GM19463 (cell line): ENCODE measurements around the gene INPP5A.
"Not testable (repeated sequence)": the region's sequence is repeated elsewhere in the genome, so short reads cannot be mapped to it uniquely, and the experiment has no call there.

ENCODE experiments used
- ATAC-seq: cut with Tn5 transposase; IDR thresholded peaks from one replicate; pipeline ENCODE4 v1.9.1; 2021; ENCODE audit warnings: mild to moderate bottlenecking, moderate library complexity; ENCODE audit not compliant: unreplicated experiment

Gene INPP5A

GRCh38 chr10:132699411-132700155, 162.0 kb downstream of the INPP5A start:
- ATAC-seq = no peak

DNA sequence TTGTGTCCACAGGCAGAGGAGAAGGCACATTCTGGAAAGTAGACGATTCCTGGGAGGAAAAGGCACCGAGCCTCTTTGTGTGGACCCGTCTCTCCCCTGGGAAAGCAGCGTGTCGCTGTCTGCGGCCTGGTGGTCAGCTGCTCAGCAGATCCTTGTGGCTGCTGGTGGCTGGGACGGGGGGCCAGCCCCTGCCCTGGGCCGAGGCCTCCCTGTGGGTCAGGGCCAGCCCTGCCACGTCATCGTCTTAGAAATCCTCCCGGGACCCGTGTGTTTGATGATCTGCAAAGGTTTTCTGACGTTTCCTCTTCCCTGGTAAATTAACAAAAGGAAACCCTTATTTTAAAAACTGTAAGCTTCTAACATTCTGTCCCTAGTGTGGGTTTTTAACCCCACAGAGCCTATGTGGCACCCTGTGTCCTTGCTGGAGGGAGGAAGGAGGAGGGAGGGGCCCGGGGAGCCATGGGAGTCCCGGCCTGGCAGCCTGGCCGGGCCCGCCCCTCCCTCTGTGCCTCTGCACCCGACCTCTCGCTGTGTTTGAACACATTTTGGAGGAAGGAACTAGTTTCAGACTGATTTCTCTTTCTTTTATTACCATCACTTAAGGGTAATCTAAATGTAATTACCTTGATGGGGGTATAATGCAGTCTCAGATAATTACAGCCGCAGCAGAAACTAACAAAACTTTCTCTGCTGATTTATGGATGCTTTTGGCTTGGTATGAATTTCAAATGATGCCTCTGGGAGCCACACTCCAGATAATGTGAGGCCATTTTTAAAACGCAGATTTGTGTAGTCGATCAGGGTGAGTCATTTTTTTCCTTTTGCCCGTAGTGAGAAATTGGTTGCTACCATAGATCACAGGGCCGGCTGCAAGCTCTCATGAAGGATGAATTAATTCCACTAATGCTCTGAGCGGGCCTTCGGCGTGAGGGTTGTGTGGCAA, 162.8 kb downstream of the INPP5A start:
- ATAC-seq = no peak

DNA sequence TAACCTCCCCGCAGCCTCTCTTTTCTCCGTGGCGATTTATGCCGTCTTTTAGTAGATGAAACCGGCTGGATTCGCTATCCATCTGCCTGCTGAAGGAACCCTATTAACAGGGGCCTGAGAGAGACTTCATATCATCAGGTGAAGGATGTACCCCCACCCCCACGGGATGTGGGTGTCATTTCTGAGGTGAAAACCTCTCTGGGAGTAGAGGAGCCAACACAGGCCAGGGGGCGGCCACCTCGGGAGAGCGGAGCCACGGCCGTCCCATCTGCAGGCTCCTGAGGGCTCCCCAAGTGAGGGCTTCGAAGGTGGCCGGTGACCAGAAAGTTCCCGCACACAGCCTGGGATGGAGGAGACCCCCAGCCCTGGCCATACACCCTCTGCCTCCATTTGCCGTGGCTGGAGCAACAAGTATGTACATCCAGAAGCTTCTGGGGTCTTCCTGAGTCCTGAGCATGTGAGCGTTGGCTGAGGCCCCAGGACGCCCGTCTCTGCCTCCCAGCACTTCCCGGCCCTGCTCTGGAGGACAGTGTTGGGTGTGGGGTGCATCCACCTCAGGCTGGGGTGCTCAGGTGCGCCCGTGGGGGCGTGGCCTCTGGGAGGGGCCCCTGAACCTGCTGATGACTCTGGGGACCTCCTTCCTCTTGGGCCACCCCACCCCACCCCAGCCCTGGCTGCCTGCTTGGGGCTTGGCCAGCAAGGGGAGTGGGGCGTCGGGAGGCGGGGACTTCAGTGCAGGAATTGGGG, 163.7 kb downstream of the INPP5A start:
- no peak for ATAC-seq

- no peak for ATAC-seq
These were observed 164.2 kb downstream of the INPP5A start for GRCh38 chr10:132701846-132702190.

GRCh38 chr10:132702601-132703418, 165.2 kb downstream of the INPP5A start:
- no peak for ATAC-seq

DNA sequence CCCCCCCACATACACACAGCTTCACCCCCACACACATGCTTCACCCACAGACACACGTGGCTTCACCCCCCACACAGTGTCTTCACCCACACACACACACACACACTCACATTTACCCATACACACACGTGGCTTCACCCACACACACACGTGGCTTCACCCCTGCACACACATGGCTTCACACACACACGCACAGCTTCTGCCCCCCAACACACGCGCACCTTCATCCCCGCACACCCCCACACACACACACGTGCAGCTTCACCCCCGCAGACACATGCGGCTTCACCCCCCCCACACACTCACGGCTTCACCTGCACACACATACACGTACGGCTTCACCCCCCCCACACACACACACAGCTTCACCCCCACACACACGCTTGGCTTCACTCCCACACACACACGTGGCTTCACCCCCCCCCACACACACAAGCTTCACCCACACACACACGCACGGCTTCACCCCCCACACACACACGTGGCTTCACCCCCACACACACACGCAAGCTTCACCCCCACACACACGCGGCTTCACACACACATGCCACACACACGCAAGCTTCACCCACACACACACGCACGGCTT, 165.9 kb downstream of the INPP5A start:
- no peak for ATAC-seq

DNA sequence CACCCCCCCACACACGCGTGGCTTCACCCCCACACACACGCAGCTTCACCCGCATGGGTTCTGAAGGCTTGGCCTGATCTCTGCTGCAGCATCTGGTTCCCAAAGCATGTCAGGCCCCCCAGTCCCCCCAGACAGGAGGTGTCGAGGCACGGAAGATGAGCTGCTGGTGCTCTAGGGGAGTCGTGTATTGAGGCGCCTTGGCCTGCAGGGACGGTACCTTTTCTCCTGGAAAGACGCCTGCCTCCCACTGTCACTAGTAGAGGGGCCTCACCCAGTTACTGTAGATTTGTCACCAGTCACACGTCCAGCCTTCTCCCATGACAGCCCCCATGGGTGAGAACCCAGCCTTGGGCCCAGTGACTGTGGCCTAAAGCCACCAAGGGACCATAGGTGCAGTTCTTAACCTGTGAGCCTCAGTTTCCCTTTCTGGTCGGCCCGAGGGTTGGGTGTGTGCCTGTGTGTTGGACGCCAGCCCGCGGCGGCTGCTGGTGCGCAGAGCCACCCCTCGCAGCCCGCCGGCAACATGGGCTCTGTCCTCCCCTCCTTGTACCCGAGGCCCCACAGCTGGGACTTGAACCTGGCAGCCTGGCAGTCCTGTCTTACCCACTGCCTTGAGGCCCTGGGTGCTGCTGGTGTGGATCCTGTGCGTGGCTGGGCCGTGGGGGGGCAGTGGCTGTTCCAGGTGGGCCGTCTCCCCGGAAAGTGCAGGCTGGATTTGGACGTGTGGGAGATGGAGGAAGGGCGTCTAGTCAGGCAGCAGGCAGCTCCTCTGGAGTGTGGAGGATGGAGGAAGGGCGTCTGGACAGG, 166.6 kb downstream of the INPP5A start:
- no peak for ATAC-seq

- not testable (repeated sequence) for ATAC-seq
These were observed 167.2 kb downstream of the INPP5A start for GRCh38 chr10:132704815-132705064.

DNA sequence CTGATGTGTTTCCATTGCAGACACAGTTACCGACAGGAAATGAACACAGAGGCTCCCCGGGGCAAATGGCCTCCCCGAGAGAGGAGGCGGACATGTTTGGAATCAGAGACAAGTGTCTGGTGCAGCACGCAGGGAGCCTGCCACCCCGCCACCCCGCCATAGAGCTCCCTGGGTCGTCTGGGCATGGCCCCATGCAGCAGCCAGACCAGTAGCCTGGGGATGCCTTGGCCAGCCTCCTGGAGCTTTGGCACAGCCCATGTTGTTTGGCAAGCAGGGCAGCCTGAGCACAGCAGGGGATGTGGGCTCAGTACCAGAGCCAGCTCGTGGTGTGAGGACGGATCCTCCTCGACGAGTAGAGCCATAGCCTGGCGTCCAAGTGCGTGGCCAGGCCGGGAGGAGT, 167.6 kb downstream of the INPP5A start:
- ATAC-seq = no peak

DNA sequence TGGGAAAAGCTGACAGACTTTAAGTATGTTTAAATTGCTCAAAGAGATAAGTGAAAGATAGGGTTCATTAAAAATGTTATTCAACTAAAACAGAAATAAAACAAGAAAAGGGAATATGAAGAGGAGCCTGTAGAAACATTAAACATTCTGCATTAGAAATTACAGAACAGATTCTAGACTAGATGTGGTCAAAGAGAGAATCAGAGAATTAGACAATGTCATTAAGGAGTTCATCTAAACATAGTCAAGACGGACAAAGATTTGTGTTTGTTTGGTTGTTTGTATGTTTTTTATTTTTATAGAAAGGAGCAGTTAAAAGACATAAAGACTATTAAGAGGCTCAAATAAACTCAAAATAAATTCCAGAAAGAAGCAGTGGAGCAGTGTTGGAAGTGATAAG, 168.4 kb downstream of the INPP5A start:
- ATAC-seq = no peak

GRCh38 chr10:132706701-132707100, 169.1 kb downstream of the INPP5A start:
- no peak for ATAC-seq

DNA sequence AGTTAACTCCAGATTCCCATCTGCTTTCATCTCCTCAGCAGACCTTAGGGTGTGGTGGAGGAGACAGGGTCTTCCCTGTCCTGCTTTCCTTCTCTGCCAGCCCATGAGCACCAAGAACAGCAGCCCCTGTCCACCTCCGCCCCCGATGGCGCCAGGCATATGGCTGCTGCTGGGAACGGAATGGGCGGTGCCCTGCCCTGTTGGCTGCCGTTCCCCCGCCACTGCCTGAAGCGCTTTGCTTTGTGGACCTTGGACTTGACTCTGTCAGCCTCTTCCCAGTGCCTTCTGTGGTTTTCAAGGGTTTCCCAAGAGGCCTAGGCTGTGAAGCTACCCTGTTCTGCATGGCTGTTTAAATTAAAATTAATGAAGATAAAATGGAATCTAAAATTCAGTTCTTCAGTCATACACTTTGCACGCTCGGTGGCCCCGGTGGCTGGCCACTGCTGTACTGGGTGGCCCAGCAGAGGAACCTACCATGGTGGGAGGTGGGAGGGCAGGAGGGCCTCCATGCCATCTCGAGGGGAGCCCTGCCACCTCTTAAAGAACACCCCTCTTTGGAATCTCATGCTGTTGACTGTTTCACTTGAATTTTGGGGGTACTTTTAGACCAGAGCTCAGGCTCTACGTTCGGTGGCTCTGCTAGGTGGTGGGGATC, 169.7 kb downstream of the INPP5A start:
- no peak for ATAC-seq

- no peak for ATAC-seq
These were observed 170.2 kb downstream of the INPP5A start for GRCh38 chr10:132707776-132708171.

DNA sequence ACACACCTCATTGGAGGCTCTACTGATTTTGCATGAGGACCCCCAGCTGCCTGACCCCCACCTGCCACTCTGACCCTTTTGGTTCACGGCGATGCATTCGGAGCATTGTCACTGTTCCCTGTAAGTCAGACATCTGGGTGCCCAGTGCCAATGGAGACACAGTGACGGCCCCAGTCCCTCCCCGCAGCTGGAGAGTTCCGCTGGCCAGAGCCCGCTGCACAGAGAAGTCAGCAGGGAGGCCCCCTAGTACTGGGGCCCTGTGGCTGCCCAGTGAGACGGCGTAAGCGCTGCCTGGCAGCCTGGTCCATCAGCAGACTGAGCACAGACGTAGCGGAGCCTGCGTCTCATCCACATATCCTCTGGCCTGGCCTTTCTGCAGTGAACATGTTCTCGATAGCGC, 170.9 kb downstream of the INPP5A start:
- ATAC-seq = no peak

GRCh38 chr10:132708936-132709335, 171.3 kb downstream of the INPP5A start:
- ATAC-seq = no peak

DNA sequence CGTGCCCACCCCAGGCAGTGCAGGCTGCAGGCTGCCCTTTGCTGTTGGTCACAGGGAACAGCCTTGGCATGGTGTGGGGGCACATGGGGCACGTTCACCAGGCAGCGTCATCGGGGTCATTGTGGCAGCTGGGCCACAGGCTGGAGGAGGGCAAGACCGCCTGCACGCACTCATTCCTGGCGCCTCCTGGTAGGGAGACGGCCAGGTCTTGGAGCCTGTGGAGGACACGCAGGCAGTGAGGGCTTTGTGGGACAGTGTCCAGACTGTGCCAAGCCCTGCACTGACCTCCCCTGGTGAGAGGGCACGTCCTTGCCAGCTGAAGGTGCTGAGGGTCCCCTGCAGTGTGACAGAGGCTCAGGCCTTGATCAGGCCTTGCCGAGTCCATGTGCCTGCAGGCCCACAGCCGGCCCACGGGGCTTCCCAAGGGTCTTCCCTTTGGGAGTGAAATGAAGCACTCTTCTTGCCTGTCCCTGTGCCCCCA, 171.9 kb downstream of the INPP5A start:
- ATAC-seq = no peak

DNA sequence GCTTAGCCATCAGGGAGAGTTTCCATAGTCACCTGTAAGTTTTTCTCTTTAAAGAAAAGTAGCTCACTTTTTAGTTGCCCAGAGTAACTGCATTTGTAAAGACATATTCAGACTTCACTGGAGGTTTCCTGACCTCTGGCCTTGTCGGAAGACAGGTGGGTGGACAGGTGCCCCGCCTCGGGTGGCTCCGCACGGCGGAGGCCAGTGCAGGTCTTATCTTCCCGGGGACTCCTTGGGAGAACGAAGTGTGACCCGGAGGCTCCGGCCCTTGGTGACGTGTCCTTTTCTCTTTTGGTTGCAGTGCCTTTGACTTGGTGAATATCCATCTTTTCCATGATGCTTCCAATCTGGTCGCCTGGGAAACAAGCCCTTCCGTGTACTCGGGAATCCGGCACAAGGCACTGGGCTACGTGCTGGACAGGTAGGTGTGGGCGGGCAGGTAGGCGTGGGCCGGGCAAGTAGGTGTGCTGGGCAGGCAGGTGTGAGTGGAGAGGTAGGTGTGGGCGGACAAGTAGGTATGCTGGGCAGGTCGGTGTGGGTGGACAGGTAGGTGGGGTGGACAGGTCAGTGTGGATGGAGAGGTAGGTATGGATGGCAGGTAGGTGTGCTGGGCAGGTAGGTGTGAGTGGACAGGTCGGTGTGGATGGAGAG, 172.6 kb downstream of the INPP5A start:
- no peak for ATAC-seq

GRCh38 chr10:132710746-132711612, 173.4 kb downstream of the INPP5A start:
- ATAC-seq = no peak
